C4-2B (cell line): ENCODE measurements around the gene MAPKAPK3.

ENCODE experiments used
- H3K27ac ChIP-seq: fragments of 450-650 bp; 2 replicates; pipeline ENCODE4 v1.5.1; 2017
- CTCF ChIP-seq: fragments of 450-650 bp; conservative IDR thresholded peaks from 2 replicates; pipeline ENCODE4 v1.5.1; 2017; ENCODE audit warnings: mild to moderate bottlenecking
- ZFX ChIP-seq: fragments of 450-650 bp; IDR thresholded peaks from 2 replicates; pipeline ENCODE4 v1.6.1; 2017

MAPKAPK3 gene

GRCh38 chr3:50626401-50626800 lies 9.4 kb downstream of the MAPKAPK3 start:
- H3K27ac ChIP-seq: no peak overlapping the region
- no peak for TF ChIP-seq ZFX
- no peak for TF ChIP-seq CTCF

GRCh38 chr3:50627407-50628051 lies 10.6 kb downstream of the MAPKAPK3 start:
- no peak overlapping the region for H3K27ac ChIP-seq
- TF ChIP-seq ZFX: no peak
- no peak for TF ChIP-seq CTCF

- no peak for TF ChIP-seq ZFX
- TF ChIP-seq CTCF: no peak
- no peak overlapping the region for H3K27ac ChIP-seq
Measured at GRCh38 chr3:50628601-50629000, 11.7 kb downstream of the MAPKAPK3 start.

- H3K27ac ChIP-seq: no peak overlapping the region
- no peak for TF ChIP-seq ZFX
Measured at GRCh38 chr3:50630394-50630793, 13.4 kb downstream of the MAPKAPK3 start.

GRCh38 chr3:50630877-50631276 lies 13.9 kb downstream of the MAPKAPK3 start:
- no peak overlapping the region for H3K27ac ChIP-seq
- TF ChIP-seq CTCF: no peak
- no peak for TF ChIP-seq ZFX

- TF ChIP-seq ZFX (no peak), CTCF (no peak)
Measured at GRCh38 chr3:50632450-50632849, 15.5 kb downstream of the MAPKAPK3 start.

GRCh38 chr3:50633230-50633790 lies 16.4 kb downstream of the MAPKAPK3 start:
- H3K27ac ChIP-seq: peak overlapping the region; percentile 31; the same call in 1 of the 2 replicates
- TF ChIP-seq CTCF: no peak
- TF ChIP-seq ZFX: no peak

More at GRCh38 chr3:50632450-50632849, 15.5 kb downstream of the MAPKAPK3 start:
- H3K27ac ChIP-seq: peak overlapping the region; percentile 31

- H3K27ac ChIP-seq: no peak overlapping the region
- no peak for TF ChIP-seq CTCF
- TF ChIP-seq ZFX: no peak
Measured at GRCh38 chr3:50635066-50635465, 18.1 kb downstream of the MAPKAPK3 start.
